ENCODE results near the gene ITPR2. TPM values are rescaled to one million over a fixed set of nuclear protein-coding genes. Genes with fewer than 3 reads are reported as not detected.

Gene ITPR2
- total RNA-seq, 2 donors from 2014 or later, result 14.8 to 74.4 TPM

GRCh38 chr12:26347300-26347699 lies 485.7 kb downstream of the ITPR2 start:
- Histone ChIP-seq H3K27ac (ENCODE audit: low read depth, low read length) (no peak overlapping the region), H3K36me3 (ENCODE audit: control insufficient read depth, insufficient read depth, low read length) (no peaks in the 10 kb centered on the region), H3K27me3 (ENCODE audit: control insufficient read depth, insufficient read depth, low read length, poor library complexity, severe bottlenecking) (no peaks in the 10 kb centered on the region), H3K9me3 (ENCODE audit: control insufficient read depth, low read length) (no peaks in the 10 kb centered on the region), H3K4me1 (ENCODE audit: control insufficient read depth, insufficient read depth, low read length) (no peaks in the 10 kb centered on the region), H3K4me3 (ENCODE audit: low read length) (no peak overlapping the region), H3K9ac (ENCODE audit: extremely low read depth, low read length, poor library complexity, severe bottlenecking) (no peak overlapping the region)
- Mint-ChIP-seq H3K27ac (no peak overlapping the region), H3K9me3 (no peaks in the 10 kb centered on the region), H3K4me3 (no peak overlapping the region), H3K27me3 (ENCODE audit: insufficient read depth) (no peaks in the 10 kb centered on the region), H3K4me1 (peaks cover 7% of the 10 kb centered on the region), H3K36me3 (ENCODE audit: low read depth) (no peaks in the 10 kb centered on the region)
- TF ChIP-seq CTCF (conservative IDR thresholded peaks at IDR 0.05), result no peak
- DNase-seq, result no peak
- 80 to 86% methylated on average over 1 of the region's 1 CpG for whole genome bisulfite sequencing, 2 experiments (ENCODE audit: insufficient coverage in 1 of 2, insufficient read length in 1 of 2)

- Histone ChIP-seq H3K27me3 (ENCODE audit: control insufficient read depth, insufficient read depth, low read length, poor library complexity, severe bottlenecking) (no peaks in the 10 kb centered on the region), H3K9me3 (ENCODE audit: control insufficient read depth, low read length) (no peaks in the 10 kb centered on the region), H3K27ac (ENCODE audit: low read depth, low read length) (no peak overlapping the region), H3K36me3 (ENCODE audit: control insufficient read depth, insufficient read depth, low read length) (no peaks in the 10 kb centered on the region), H3K4me3 (ENCODE audit: low read length) (no peak overlapping the region), H3K9ac (ENCODE audit: extremely low read depth, low read length, poor library complexity, severe bottlenecking) (no peak overlapping the region), H3K4me1 (ENCODE audit: control insufficient read depth, insufficient read depth, low read length) (no peaks in the 10 kb centered on the region)
- peaks cover 11% of the 10 kb centered on the region for H3K4me1 Mint-ChIP-seq
- no peak overlapping the region for H3K27ac Mint-ChIP-seq
- H3K9me3 Mint-ChIP-seq, result no peaks in the 10 kb centered on the region
- H3K36me3 Mint-ChIP-seq (ENCODE audit: low read depth), result no peaks in the 10 kb centered on the region
- WGBS, 2 experiments (ENCODE audit: insufficient coverage in 1 of 2, insufficient read length in 1 of 2), result 84 to 89% methylated on average over 3 of the region's 3 CpGs
- no peak for DNase-seq
- no peak overlapping the region for H3K4me3 Mint-ChIP-seq
- no peaks in the 10 kb centered on the region for H3K27me3 Mint-ChIP-seq (ENCODE audit: insufficient read depth)
- TF ChIP-seq CTCF (conservative IDR thresholded peaks at IDR 0.05), result no peak
Measured at GRCh38 chr12:26346736-26347135, 486.3 kb downstream of the ITPR2 start.

GRCh38 chr12:26345471-26346003 lies 487.5 kb downstream of the ITPR2 start:
- Histone ChIP-seq H3K4me3 (ENCODE audit: low read length) (no peak overlapping the region), H3K27ac (ENCODE audit: low read depth, low read length) (no peak overlapping the region), H3K9me3 (ENCODE audit: control insufficient read depth, low read length) (no peaks in the 10 kb centered on the region), H3K4me1 (ENCODE audit: control insufficient read depth, insufficient read depth, low read length) (no peaks in the 10 kb centered on the region), H3K36me3 (ENCODE audit: control insufficient read depth, insufficient read depth, low read length) (no peaks in the 10 kb centered on the region), H3K9ac (ENCODE audit: extremely low read depth, low read length, poor library complexity, severe bottlenecking) (no peak overlapping the region), H3K27me3 (ENCODE audit: control insufficient read depth, insufficient read depth, low read length, poor library complexity, severe bottlenecking) (no peaks in the 10 kb centered on the region)
- Mint-ChIP-seq H3K4me3 (no peak overlapping the region), H3K9me3 (no peaks in the 10 kb centered on the region), H3K27me3 (ENCODE audit: insufficient read depth) (no peaks in the 10 kb centered on the region), H3K27ac (no peak overlapping the region), H3K36me3 (ENCODE audit: low read depth) (no peaks in the 10 kb centered on the region), H3K4me1 (peaks cover 17% of the 10 kb centered on the region)
- WGBS, 2 experiments (ENCODE audit: insufficient coverage in 1 of 2, insufficient read length in 1 of 2), result 84 to 86% methylated on average over 1 to 2 of the region's 2 CpGs
- no peak for DNase-seq
- no peak for TF ChIP-seq CTCF (conservative IDR thresholded peaks at IDR 0.05)

Measured in endodermal cell (in vitro differentiated cells).